ENCODE results near the gene RNU6-1.
A peak's percentile ranks its signal among the peaks of the same experiment; 100 is the strongest.

The RNU6-1 gene

GRCh38 chr15:67855842-67856241, 16.0 kb upstream of the RNU6-1 start:
- peaks cover 18% of the 10 kb centered on the region for H3K4me1 ChIP-seq (ENCODE audit: control insufficient read depth, insufficient read depth, low read length)
- no peaks in the 10 kb centered on the region for H3K27me3 ChIP-seq (ENCODE audit: control insufficient read depth, insufficient read depth, low read length)
- H3K27ac ChIP-seq (ENCODE audit: low read depth, low read length) = no peak overlapping the region
- H3K36me3 ChIP-seq (ENCODE audit: control insufficient read depth, insufficient read depth, low read length) = no peaks in the 10 kb centered on the region
- no peak overlapping the region for H3K9ac ChIP-seq (ENCODE audit: low read depth, low read length)
- H3K4me3 ChIP-seq (ENCODE audit: low read depth, low read length) = no peak overlapping the region
- no peaks in the 10 kb centered on the region for H3K9me3 ChIP-seq (ENCODE audit: control insufficient read depth, insufficient read depth, low read length)

DNA sequence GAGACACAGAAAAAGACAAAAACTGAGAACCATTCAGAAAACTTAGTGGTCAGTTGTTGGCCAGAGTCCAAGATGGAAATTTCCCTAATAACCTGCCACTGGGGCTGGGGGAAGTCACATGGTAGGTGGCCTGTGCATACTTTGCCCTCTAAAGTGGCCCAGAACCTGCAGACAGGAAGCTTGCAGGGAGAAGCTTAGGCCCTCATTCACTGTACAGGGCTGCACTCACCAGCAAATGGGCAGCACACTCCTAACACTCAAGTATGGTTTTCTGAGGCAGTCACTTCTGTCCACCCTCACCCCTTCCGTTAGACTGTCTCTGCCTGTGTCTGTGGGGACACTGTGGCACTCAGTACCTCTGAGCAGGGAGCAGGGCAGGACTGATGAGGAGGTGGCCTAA, 14.5 kb upstream of the RNU6-1 start:
- no peaks in the 10 kb centered on the region for H3K27me3 ChIP-seq (ENCODE audit: control insufficient read depth, insufficient read depth, low read length)
- peaks cover 22% of the 10 kb centered on the region for H3K4me1 ChIP-seq (ENCODE audit: control insufficient read depth, insufficient read depth, low read length)
- no peak overlapping the region for H3K9ac ChIP-seq (ENCODE audit: low read depth, low read length)
- H3K36me3 ChIP-seq (ENCODE audit: control insufficient read depth, insufficient read depth, low read length) = no peaks in the 10 kb centered on the region
- H3K27ac ChIP-seq (ENCODE audit: low read depth, low read length) = no peak overlapping the region
- no peaks in the 10 kb centered on the region for H3K9me3 ChIP-seq (ENCODE audit: control insufficient read depth, insufficient read depth, low read length)
- H3K4me3 ChIP-seq (ENCODE audit: low read depth, low read length) = no peak overlapping the region

DNA sequence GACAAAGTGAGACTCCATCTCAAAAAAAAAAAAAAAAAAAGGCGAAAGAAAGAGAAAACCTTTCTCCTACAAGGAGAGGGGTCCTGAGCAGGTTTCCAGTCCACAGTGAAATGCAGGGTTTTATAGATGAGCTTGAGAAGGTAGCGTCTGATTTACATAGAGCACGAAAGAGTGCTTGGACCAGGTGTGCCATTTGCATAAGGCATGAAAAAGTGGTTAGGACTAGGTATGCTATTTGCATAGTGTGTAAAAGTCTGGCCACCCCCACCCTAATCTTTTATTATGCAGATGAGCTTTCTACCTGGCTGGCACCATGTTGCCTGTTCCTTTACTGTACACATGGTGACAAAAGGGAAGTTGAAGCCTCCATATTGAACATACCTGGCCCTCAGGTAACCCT, 13.6 kb upstream of the RNU6-1 start:
- Histone ChIP-seq H3K9me3 (ENCODE audit: control insufficient read depth, insufficient read depth, low read length) (no peaks in the 10 kb centered on the region), H3K36me3 (ENCODE audit: control insufficient read depth, insufficient read depth, low read length) (no peaks in the 10 kb centered on the region), H3K4me3 (ENCODE audit: low read depth, low read length) (no peak overlapping the region), H3K27ac (ENCODE audit: low read depth, low read length) (no peak overlapping the region), H3K4me1 (ENCODE audit: control insufficient read depth, insufficient read depth, low read length) (peaks cover 24% of the 10 kb centered on the region), H3K9ac (ENCODE audit: low read depth, low read length) (0 out of 2 replicates have a peak overlapping the region, but pooled peaks have one; percentile 21), H3K27me3 (ENCODE audit: control insufficient read depth, insufficient read depth, low read length) (no peaks in the 10 kb centered on the region)

- no peaks in the 10 kb centered on the region for H3K9me3 ChIP-seq (ENCODE audit: control insufficient read depth, insufficient read depth, low read length)
- H3K27ac ChIP-seq (ENCODE audit: low read depth, low read length) = no peak overlapping the region
- H3K27me3 ChIP-seq (ENCODE audit: control insufficient read depth, insufficient read depth, low read length) = no peaks in the 10 kb centered on the region
- no peaks in the 10 kb centered on the region for H3K36me3 ChIP-seq (ENCODE audit: control insufficient read depth, insufficient read depth, low read length)
- peaks cover 28% of the 10 kb centered on the region for H3K4me1 ChIP-seq (ENCODE audit: control insufficient read depth, insufficient read depth, low read length)
- no peak overlapping the region for H3K9ac ChIP-seq (ENCODE audit: low read depth, low read length)
- no peak overlapping the region for H3K4me3 ChIP-seq (ENCODE audit: low read depth, low read length)
Observed at GRCh38 chr15:67852418-67852817, 12.6 kb upstream of the RNU6-1 start.

- H3K4me3 ChIP-seq (ENCODE audit: low read depth, low read length) = no peak overlapping the region
- H3K27ac ChIP-seq (ENCODE audit: low read depth, low read length) = no peak overlapping the region
- peaks cover 28% of the 10 kb centered on the region for H3K4me1 ChIP-seq (ENCODE audit: control insufficient read depth, insufficient read depth, low read length)
- no peaks in the 10 kb centered on the region for H3K9me3 ChIP-seq (ENCODE audit: control insufficient read depth, insufficient read depth, low read length)
- no peak overlapping the region for H3K9ac ChIP-seq (ENCODE audit: low read depth, low read length)
- H3K36me3 ChIP-seq (ENCODE audit: control insufficient read depth, insufficient read depth, low read length) = no peaks in the 10 kb centered on the region
- H3K27me3 ChIP-seq (ENCODE audit: control insufficient read depth, insufficient read depth, low read length) = no peaks in the 10 kb centered on the region
Observed at GRCh38 chr15:67850994-67851571, 11.2 kb upstream of the RNU6-1 start.

GRCh38 chr15:67850336-67850735, 10.5 kb upstream of the RNU6-1 start:
- no peak overlapping the region for H3K9ac ChIP-seq (ENCODE audit: low read depth, low read length)
- no peaks in the 10 kb centered on the region for H3K36me3 ChIP-seq (ENCODE audit: control insufficient read depth, insufficient read depth, low read length)
- H3K27ac ChIP-seq (ENCODE audit: low read depth, low read length) = no peak overlapping the region
- H3K4me3 ChIP-seq (ENCODE audit: low read depth, low read length) = no peak overlapping the region
- peaks cover 28% of the 10 kb centered on the region for H3K4me1 ChIP-seq (ENCODE audit: control insufficient read depth, insufficient read depth, low read length)
- no peaks in the 10 kb centered on the region for H3K27me3 ChIP-seq (ENCODE audit: control insufficient read depth, insufficient read depth, low read length)
- H3K9me3 ChIP-seq (ENCODE audit: control insufficient read depth, insufficient read depth, low read length) = no peaks in the 10 kb centered on the region

- Histone ChIP-seq H3K27ac (ENCODE audit: low read depth, low read length) (no peak overlapping the region), H3K27me3 (ENCODE audit: control insufficient read depth, insufficient read depth, low read length) (no peaks in the 10 kb centered on the region), H3K4me3 (ENCODE audit: low read depth, low read length) (no peak overlapping the region), H3K9me3 (ENCODE audit: control insufficient read depth, insufficient read depth, low read length) (no peaks in the 10 kb centered on the region), H3K36me3 (ENCODE audit: control insufficient read depth, insufficient read depth, low read length) (no peaks in the 10 kb centered on the region), H3K9ac (ENCODE audit: low read depth, low read length) (no peak overlapping the region), H3K4me1 (ENCODE audit: control insufficient read depth, insufficient read depth, low read length) (peaks cover 31% of the 10 kb centered on the region)
Observed at GRCh38 chr15:67849538-67849937, 9.7 kb upstream of the RNU6-1 start.

GRCh38 chr15:67845974-67846373, 6.1 kb upstream of the RNU6-1 start:
- H3K4me1 ChIP-seq (ENCODE audit: control insufficient read depth, insufficient read depth, low read length) = peaks cover 40% of the 10 kb centered on the region
- H3K36me3 ChIP-seq (ENCODE audit: control insufficient read depth, insufficient read depth, low read length) = no peaks in the 10 kb centered on the region
- H3K9ac ChIP-seq (ENCODE audit: low read depth, low read length) = no peak overlapping the region
- H3K9me3 ChIP-seq (ENCODE audit: control insufficient read depth, insufficient read depth, low read length) = no peaks in the 10 kb centered on the region
- H3K4me3 ChIP-seq (ENCODE audit: low read depth, low read length) = no peak overlapping the region
- H3K27me3 ChIP-seq (ENCODE audit: control insufficient read depth, insufficient read depth, low read length) = peaks cover 7% of the 10 kb centered on the region; the same call in 1 of the 2 replicates
- no peak overlapping the region for H3K27ac ChIP-seq (ENCODE audit: low read depth, low read length)

- Histone ChIP-seq H3K9ac (ENCODE audit: low read depth, low read length) (no peak overlapping the region), H3K36me3 (ENCODE audit: control insufficient read depth, insufficient read depth, low read length) (no peaks in the 10 kb centered on the region), H3K9me3 (ENCODE audit: control insufficient read depth, insufficient read depth, low read length) (no peaks in the 10 kb centered on the region), H3K27ac (ENCODE audit: low read depth, low read length) (peak overlapping the region; percentile 65), H3K27me3 (ENCODE audit: control insufficient read depth, insufficient read depth, low read length) (peaks cover 18% of the 10 kb centered on the region), H3K4me3 (ENCODE audit: low read depth, low read length) (no peak overlapping the region), H3K4me1 (ENCODE audit: control insufficient read depth, insufficient read depth, low read length) (peaks cover 43% of the 10 kb centered on the region)
Observed at GRCh38 chr15:67843571-67844387, 3.9 kb upstream of the RNU6-1 start.

DNA sequence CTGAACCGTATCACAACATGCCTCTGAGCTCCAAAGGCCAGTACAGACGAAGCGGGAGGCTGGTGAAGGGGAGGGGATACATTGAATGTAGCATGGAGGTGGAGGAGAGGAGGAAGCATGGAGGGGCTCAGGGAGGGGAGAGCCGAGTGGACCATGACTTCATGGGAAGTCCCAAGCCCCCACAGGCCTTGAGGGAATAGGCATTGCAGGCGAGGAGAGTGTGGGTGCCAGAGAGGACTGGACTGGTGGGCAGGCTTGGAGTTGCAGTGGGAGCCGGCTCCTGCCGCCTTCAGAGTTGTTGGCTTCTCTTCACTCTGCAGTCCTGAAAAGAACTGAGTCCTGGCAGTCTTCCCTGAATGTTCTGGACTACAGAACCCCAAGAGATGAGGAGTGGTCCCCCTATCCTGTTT, 3.3 kb upstream of the RNU6-1 start:
- no peak overlapping the region for H3K9ac ChIP-seq (ENCODE audit: low read depth, low read length)
- no peaks in the 10 kb centered on the region for H3K36me3 ChIP-seq (ENCODE audit: control insufficient read depth, insufficient read depth, low read length)
- peaks cover 24% of the 10 kb centered on the region for H3K27me3 ChIP-seq (ENCODE audit: control insufficient read depth, insufficient read depth, low read length)
- H3K4me3 ChIP-seq (ENCODE audit: low read depth, low read length) = no peak overlapping the region
- peaks cover 41% of the 10 kb centered on the region for H3K4me1 ChIP-seq (ENCODE audit: control insufficient read depth, insufficient read depth, low read length)
- peak overlapping the region; percentile 65 for H3K27ac ChIP-seq (ENCODE audit: low read depth, low read length)
- no peaks in the 10 kb centered on the region for H3K9me3 ChIP-seq (ENCODE audit: control insufficient read depth, insufficient read depth, low read length)

DNA sequence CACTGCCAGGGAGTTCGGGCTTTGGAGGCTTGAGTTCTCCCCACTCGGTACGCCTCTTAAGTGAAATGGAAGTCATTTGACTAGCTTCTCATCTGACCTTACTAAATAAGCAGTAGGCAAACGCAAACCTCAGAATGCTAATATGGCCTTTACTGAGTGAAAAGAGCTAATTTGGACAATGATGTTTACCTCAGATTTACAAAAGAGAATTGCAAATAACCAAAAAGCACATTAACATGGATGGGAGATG, 1.6 kb upstream of the RNU6-1 start:
- no peak overlapping the region for H3K27ac ChIP-seq (ENCODE audit: low read depth, low read length)
- no peaks in the 10 kb centered on the region for H3K36me3 ChIP-seq (ENCODE audit: control insufficient read depth, insufficient read depth, low read length)
- H3K27me3 ChIP-seq (ENCODE audit: control insufficient read depth, insufficient read depth, low read length) = peaks cover 41% of the 10 kb centered on the region
- no peaks in the 10 kb centered on the region for H3K9me3 ChIP-seq (ENCODE audit: control insufficient read depth, insufficient read depth, low read length)
- no peak overlapping the region for H3K9ac ChIP-seq (ENCODE audit: low read depth, low read length)
- H3K4me3 ChIP-seq (ENCODE audit: low read depth, low read length) = peak overlapping the region; percentile 88
- H3K4me1 ChIP-seq (ENCODE audit: control insufficient read depth, insufficient read depth, low read length) = peaks cover 51% of the 10 kb centered on the region
